ENCODE data around the gene YAF2.

Gene YAF2, protein sequence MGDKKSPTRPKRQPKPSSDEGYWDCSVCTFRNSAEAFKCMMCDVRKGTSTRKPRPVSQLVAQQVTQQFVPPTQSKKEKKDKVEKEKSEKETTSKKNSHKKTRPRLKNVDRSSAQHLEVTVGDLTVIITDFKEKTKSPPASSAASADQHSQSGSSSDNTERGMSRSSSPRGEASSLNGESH

GRCh38 chr12:42238240-42239140 is at the start of gene YAF2:
Gene YAF2 (minus strand): TSS chr12:42238248. CDS start chr12:42238180, 68 bp downstream.
- DNase-seq: peak; percentile 87

- DNase-seq: no peak
Observed at GRCh38 chr12:42286741-42287140, 48.7 kb upstream of the YAF2 start.

GRCh38 chr12:42285431-42285830 is 47.4 kb upstream of the YAF2 start:
- DNase-seq: no peak

DNA sequence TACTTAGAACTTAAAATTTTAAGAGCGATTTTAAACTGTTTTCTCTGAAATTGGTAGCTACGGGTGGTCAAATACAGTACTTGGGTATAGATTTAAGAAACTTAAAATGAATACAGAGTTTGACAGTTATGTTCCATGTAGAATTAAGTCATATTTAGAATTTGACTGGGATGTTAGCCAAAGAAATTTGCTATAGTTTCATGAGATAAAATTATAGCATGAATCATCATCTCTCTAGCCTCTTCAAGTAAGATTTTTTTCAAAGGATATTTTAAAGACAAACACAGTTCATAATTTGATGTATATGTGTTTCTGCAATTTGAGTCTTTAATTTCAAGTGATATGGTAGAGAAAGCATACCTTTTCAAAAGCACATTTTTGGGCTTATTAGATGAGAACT is 46.8 kb upstream of the YAF2 start:
- DNase-seq: no peak

- no peak for DNase-seq
Observed at GRCh38 chr12:42284157-42284556, 46.1 kb upstream of the YAF2 start.

GRCh38 chr12:42283739-42284138 is 45.7 kb upstream of the YAF2 start:
- no peak for DNase-seq

DNA sequence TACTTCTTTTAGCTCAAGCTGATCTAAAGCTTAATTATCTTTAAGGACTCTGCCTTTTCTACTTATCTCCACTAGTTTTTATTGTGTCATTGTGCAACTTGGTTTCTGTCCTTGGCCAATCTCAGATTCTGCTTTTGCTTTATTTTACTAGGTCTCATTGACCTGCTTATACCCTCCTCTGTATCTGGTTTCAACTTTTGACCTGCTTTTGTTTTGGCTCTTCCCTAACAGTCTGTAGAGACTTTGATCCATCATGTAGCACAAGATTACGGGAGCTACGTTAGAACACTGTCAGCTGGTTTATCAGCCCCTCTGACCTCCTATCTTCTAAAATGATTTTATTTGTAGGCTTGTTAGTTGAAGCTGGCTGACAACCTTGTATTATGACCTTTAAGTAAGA is 44.2 kb upstream of the YAF2 start:
- no peak for DNase-seq

DNA sequence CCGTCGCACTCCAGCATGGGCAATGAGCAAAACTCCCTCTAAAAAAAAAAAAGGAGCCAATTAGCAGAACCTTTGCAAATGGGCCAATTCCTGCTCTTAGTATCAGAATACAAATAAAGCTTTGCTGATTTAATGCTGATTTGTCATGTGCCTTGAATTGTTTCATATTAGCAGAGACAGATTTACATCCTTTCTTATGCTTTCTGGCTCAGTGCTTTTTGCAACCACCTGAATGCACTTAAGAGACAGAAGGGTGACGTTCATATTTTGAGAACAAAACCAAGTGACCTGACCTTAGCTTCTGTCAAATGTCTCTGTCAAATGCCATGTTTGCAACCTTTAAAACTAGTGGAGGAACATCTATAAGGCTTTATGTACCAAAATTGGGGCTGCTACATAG is 43.8 kb upstream of the YAF2 start:
- DNase-seq: no peak

DNA sequence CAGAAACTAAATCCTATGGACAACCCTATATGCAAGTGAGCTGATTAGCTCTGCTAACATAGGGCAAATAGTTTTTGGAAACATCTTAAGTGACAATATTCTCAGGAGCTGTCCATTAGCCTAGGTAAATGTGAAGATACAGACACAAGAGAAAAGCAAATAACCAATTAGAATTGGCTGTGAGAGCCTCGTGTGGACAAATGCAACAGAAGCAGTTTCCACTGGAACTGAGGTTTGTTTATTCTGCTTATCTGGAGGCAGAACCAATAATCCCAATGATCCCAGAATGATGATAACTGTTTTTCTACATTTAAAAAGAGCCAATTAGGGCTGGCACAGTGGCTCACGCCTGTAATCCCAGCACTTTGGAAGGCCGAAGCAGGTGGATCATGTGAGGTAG is 43.2 kb upstream of the YAF2 start:
- no peak for DNase-seq

DNA sequence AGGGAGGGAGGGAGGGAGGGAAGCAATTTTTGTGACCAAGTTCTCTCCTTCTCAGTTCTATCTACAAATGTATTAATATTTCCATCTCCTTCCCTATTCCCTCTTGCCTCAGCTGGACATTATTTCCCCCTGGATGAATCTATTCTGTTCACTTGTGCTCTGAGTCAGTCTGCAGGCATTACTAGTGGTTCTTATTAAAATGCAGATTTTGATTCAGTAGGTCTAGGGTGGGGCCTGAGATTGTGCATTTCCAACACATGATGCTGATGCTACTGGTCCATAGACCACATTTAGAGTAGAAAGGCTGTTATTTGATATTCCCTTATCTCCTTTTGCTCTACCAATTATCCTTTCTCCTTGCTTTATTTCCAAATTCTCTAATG is 40.1 kb upstream of the YAF2 start:
- DNase-seq: no peak

- no peak for DNase-seq
Observed at GRCh38 chr12:42277396-42278127, 39.5 kb upstream of the YAF2 start.

- DNase-seq: no peak
Observed at GRCh38 chr12:42275499-42275898, 37.5 kb upstream of the YAF2 start.

DNA sequence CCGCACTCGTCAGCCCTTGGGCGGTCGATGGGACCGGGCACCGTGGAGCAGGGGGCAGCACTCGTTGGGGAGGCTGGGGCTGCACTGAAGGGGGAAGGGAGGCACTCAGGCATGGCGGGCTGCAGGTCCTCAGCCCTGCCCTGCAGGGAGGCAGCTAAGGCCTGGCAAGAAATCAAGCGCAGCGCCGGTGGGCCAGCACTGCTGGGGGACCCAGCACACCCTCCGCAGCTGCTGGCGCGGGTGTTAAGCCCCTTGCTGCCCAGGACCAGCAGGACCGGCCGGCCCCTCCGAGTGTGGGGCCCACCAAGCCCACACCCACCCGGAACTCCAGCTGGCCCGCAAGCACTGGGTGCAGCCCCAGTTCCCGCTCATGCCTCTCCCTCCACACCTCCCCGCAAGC is 35.7 kb upstream of the YAF2 start:
- no peak for DNase-seq

GRCh38 chr12:42270596-42270995 is 32.5 kb upstream of the YAF2 start:
- DNase-seq: no peak

GRCh38 chr12:42267413-42268190 is 29.6 kb upstream of the YAF2 start:
- DNase-seq: no peak

DNA sequence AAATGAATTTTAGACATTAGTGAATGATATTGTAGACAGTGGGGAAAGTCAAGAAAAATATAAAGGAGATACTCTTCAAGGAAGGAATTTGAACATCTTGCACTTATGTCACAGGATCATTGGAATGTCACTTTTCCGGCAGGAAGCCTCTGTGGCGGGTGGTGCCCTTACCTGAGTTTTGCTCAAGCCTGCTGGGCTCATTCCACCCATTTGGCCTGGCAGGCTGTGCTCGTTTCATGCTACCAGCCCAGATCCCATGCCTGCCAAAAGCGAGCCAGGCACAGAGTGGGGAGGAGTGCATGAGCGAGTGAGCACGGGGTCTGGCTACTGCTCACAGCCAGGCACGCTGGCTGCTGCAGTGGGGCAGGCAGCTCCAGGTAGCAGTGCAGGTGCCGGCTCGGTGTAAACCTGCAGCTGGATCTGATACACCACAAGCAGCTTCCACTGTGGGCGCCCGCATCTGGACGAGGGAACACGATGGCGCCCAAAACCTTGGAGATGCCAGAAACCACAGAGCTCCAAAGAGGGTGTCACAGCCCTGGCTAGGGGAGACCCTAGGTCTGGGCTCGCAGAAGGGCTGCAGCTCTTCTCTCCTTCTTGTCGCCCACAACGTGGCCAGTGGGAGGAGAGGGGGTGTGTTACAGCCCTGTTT is 28.7 kb upstream of the YAF2 start:
- no peak for DNase-seq

DNA sequence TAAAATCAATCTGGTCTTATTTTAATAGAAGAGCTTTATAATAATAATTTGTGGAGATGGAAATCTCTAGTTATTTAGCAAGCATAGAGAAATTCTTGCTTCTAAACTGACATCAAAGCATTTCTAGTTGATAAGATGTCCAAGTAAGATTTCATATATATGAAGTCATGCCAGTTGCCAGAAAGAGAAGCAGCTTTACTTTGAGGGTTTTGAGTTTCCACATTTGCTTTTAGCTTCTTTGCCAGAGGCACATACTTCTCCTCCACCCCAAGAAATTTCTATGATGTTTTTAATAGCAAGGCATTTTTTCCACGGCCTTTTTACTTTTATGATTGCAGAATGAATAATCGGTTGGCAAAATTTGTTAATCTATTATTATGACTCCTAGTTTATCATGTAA is 24.2 kb upstream of the YAF2 start:
- DNase-seq: no peak

DNA sequence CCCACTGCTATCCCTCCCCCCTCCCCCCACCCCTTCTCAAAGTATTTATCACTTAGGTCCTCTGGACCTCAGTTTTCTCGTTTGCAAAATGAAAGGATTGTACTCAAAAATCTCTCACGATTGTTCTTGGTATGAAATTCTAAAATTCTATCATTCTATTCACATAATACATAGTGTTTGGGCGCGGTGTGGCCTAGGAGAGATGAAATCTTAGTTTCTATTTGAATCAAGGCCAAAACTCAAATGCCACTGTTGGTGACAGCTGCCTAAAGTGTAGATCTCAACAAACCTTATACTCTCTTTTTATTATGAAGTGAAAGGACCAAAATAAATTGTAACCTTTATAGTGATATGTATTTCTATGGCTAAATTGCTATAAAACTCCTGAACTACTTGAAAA is 23.7 kb upstream of the YAF2 start:
- no peak for DNase-seq

DNA sequence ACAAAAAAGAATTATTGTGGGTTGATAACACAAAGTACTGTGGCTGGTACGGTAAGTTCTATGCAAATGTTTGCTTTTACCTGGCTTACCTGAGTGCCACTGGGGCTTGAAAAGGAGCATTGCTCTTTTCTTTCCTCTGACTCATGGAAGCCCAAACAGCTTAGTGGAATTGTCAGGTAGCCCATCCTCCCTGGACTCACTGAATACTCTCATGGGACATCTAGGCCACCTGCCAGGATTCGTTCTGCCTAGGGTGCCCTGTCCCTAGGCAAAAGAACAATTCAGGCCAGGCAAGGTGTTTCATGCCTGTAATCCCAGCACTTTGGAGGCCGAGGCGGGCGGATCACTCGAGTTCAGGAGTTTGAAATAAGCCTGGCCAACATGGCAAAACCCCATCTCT is 22.5 kb upstream of the YAF2 start:
- no peak for DNase-seq

DNA sequence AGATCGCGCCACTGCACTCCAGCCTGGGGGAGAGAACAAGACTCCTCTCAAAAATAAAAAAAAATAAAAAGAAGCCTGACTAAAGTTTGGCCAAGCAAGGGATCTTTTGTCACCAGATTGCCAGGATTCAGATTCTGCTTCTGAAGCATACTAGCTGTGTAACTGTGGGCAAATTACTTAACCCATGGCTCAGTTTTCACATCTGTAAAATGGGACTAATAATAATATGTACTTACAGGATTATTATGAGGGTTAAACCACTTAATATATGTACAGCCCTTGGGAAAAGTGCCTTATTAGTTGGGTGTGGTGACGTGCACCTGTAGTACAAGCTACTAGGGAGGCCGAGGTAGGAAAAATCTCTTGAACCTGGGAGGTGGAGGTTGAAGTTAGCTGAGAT is 21.7 kb upstream of the YAF2 start:
- no peak for DNase-seq

DNA sequence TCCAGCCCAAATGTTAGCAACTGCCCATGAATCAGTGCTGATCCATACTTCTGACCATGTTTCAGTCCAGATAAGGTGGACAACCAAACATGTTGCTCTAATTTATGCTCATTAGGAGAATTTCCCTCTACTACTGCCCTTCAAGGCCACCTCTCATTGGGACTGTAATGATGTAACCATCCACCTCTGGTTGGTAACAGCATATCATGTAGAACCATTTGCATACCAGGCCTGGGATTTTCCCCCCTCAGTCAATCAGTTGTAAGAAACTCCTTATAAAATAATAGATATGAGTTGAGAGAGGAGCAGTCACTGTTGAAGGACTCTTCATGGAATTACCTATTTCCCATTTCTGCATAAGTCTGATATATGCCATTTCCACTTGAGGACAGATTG is 17.8 kb upstream of the YAF2 start:
- no peak for DNase-seq

DNA sequence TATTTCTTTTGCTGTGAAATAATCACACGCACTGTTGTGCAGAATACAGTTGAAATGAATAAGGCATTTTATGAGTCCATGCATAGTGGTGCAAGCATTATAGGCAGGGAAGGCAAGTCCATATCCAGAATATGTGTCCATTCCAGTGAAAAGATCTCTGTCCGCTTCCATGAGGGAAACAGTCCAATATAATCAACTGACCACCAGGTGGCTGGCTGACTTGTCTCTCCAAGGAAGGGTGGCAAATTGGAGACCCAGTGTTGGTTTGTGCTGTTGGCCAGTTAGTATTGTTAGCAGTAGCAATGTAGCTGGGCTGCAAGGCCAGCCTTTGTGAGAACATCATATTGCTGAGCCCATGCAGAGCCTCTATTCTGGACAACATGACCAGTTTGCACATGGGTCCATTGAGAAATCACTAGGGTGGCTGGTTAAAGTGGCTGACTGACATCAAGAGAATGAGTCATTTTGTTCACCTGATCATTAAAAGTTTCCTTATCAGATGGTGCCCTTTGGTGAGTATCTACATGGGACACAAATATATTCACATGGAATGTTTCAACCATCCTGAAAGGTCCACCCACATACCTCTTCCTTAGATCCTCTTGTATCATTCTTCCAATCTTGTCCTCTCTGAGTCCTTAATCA is 17.3 kb upstream of the YAF2 start:
- no peak for DNase-seq

Data from NCI-H510A (cell line).